H1 (cell line): ENCODE data around the gene ORMDL3. TPM values are rescaled to one million over a fixed set of nuclear protein-coding genes. Genes with fewer than 3 reads are reported as not detected.

Source experiments
- CTCF ChIA-PET: fragments of 300-600 bp; sonication (Branson Sonifier 250); formaldehyde crosslinking; loops from one replicate; lab custom pipeline; 2021; ENCODE audit not compliant: partially characterized antibody; lab: Charles Lee
- POLR2A ChIA-PET: fragments of 300-600 bp; sonication (Branson Sonifier 250); formaldehyde crosslinking; loops from one replicate; lab custom pipeline; 2021; ENCODE audit warnings: inconsistent platforms; ENCODE audit not compliant: partially characterized antibody; lab: Charles Lee
- DNase-seq, 2 experiments: peaks; one replicate each; pipeline versions ENCODE4 v3.0.0 to v3.0.0-alpha.2; 2010 to 2022; ENCODE audit warnings: low spot score in 2 of 2, low read depth in 1 of 2, mixed read lengths in 1 of 2
- FAIRE-seq: peaks from 2 replicates; lab custom pipeline; 2011; peaks lifted over from hg19 to GRCh38; lab: Jason Lieb, UNC
- H2AFZ ChIP-seq: 2 replicates; pipeline ENCODE4 v1.8.1; 2012; ENCODE audit warnings: low read length, inconsistent platforms
- H2AK5ac ChIP-seq: 2 replicates; pipeline ENCODE4 v1.6.1; 2013; ENCODE audit warnings: low read depth, low read length
- H2BK120ac ChIP-seq: replicated peaks from 2 replicates; pipeline ENCODE3; 2013; ENCODE audit warnings: low read depth, low read length, inconsistent platforms
- H2BK12ac ChIP-seq: 2 replicates; pipeline ENCODE4 v1.6.1; 2013; ENCODE audit warnings: low read depth, low read length
- H2BK15ac ChIP-seq: 2 replicates; pipeline ENCODE4 v1.6.1; 2013; ENCODE audit warnings: low read length
- H2BK20ac ChIP-seq: 2 replicates; pipeline ENCODE4 v1.6.1; 2013; ENCODE audit warnings: low read length
- H2BK5ac ChIP-seq: 2 replicates; pipeline ENCODE4 v1.6.1; 2013; ENCODE audit warnings: low read depth, low read length
- H3K14ac ChIP-seq: 2 replicates; pipeline ENCODE4 v1.6.1; 2013; ENCODE audit warnings: inconsistent platforms; ENCODE audit not compliant: insufficient read length
- H3K18ac ChIP-seq: 2 replicates; pipeline ENCODE4 v1.6.1; 2013; ENCODE audit warnings: low read length; ENCODE audit errors: extremely low read depth
- H3K23ac ChIP-seq: 2 replicates; pipeline ENCODE4 v1.6.1; 2013; ENCODE audit warnings: inconsistent platforms; ENCODE audit not compliant: insufficient read length
- H3K23me2 ChIP-seq: 2 replicates; pipeline ENCODE4 v1.6.1; 2013; ENCODE audit warnings: low read depth, low read length
- H3K27ac ChIP-seq: 2 replicates; pipeline ENCODE4 v1.6.1; 2011; ENCODE audit warnings: low read depth, low read length, inconsistent platforms
- H3K27me3 ChIP-seq, 4 experiments: replicated peaks in 1 of 4; 1 replicate in 1 of 4; 2 replicates in 3 of 4; pipeline versions ENCODE4 v1.6.1 to v1.8.1; 2011 to 2013; ENCODE audit warnings: low read length in 3 of 4, mild to moderate bottlenecking in 3 of 4, inconsistent platforms in 2 of 4, mixed read lengths in 2 of 4, moderate library complexity in 1 of 4; ENCODE audit not compliant: control insufficient read depth in 3 of 4, insufficient read depth in 3 of 4; ENCODE audit errors: extremely low read depth in 1 of 4
- H3K36me3 ChIP-seq, 4 experiments: 2 replicates each; pipeline versions ENCODE4 v1.6.1 to v1.8.1; 2011 to 2013; ENCODE audit warnings: mild to moderate bottlenecking in 4 of 4, low read length in 3 of 4, moderate library complexity in 2 of 4, control low read depth in 1 of 4, inconsistent platforms in 1 of 4; ENCODE audit not compliant: insufficient read depth in 4 of 4, control insufficient read depth in 2 of 4
- H3K4ac ChIP-seq: replicated peaks from 2 replicates; pipeline ENCODE3; 2013; ENCODE audit warnings: low read length, low read depth, mixed read lengths, inconsistent platforms; ENCODE audit not compliant: insufficient read length
- H3K4me1 ChIP-seq, 4 experiments: replicated peaks in 1 of 4; 1 replicate in 1 of 4; 2 replicates in 3 of 4; pipeline versions ENCODE4 v1.6.1 to v1.8.1; 2011 to 2013; ENCODE audit warnings: low read length in 3 of 4, inconsistent platforms in 2 of 4, mixed read lengths in 1 of 4; ENCODE audit not compliant: insufficient read depth in 4 of 4, control insufficient read depth in 3 of 4
- H3K4me2 ChIP-seq, 2 experiments: 2 replicates each; pipeline versions ENCODE4 v1.6.1 to v1.8.1; 2011 to 2013; ENCODE audit warnings: low read depth in 2 of 2, low read length in 2 of 2, control low read depth in 1 of 2, inconsistent platforms in 1 of 2, mild to moderate bottlenecking in 1 of 2; ENCODE audit not compliant: insufficient read depth in 1 of 2
- H3K4me3 ChIP-seq, 4 experiments: fragments of 200-600, 300-600 bp in 1 of 4; sonication (generic), shearing (Covaris generic), sonication (Bioruptor Twin) in 1 of 4; 2 replicates each; pipeline versions ENCODE4 v1.5.1 to v1.8.1; 2011 to 2016; ENCODE audit warnings: low read length in 4 of 4, low read depth in 3 of 4, control low read depth in 2 of 4, inconsistent platforms in 2 of 4, mild to moderate bottlenecking in 2 of 4, mixed read lengths in 1 of 4, moderate library complexity in 1 of 4; ENCODE audit not compliant: insufficient read depth in 2 of 4; ENCODE audit errors: extremely low read depth in 1 of 4
- H3K56ac ChIP-seq: replicated peaks from 2 replicates; pipeline ENCODE3; 2013; ENCODE audit warnings: low read depth, mild to moderate bottlenecking, mixed read lengths, low read length, inconsistent platforms; ENCODE audit not compliant: insufficient read length
- H3K79me1 ChIP-seq: 2 replicates; pipeline ENCODE4 v1.6.1; 2013; ENCODE audit warnings: low read depth, low read length, control low read depth
- H3K79me2 ChIP-seq, 2 experiments: 2 replicates each; pipeline versions ENCODE4 v1.6.1 to v1.8.1; 2012 to 2013; ENCODE audit warnings: low read length in 2 of 2, mild to moderate bottlenecking in 2 of 2, inconsistent platforms in 1 of 2; ENCODE audit not compliant: insufficient read depth in 2 of 2, control insufficient read depth in 1 of 2
- H3K9ac ChIP-seq, 4 experiments: replicated peaks in 1 of 4; 1 replicate in 1 of 4; 2 replicates in 3 of 4; pipeline versions ENCODE4 v1.6.1 to v1.8.1; 2011 to 2013; ENCODE audit warnings: low read depth in 3 of 4, low read length in 3 of 4, control low read depth in 2 of 4, mild to moderate bottlenecking in 2 of 4, moderate library complexity in 2 of 4, inconsistent platforms in 1 of 4; ENCODE audit errors: extremely low read depth in 1 of 4
- H3K9me3 ChIP-seq, 2 experiments: 2 replicates each; pipeline versions ENCODE4 v1.6.1 to v1.8.1; 2012 to 2013; ENCODE audit warnings: mild to moderate bottlenecking in 2 of 2, moderate library complexity in 2 of 2, control low read depth in 1 of 2, inconsistent platforms in 1 of 2, low read depth in 1 of 2, low read length in 1 of 2, mixed read lengths in 1 of 2; ENCODE audit not compliant: insufficient read depth in 2 of 2
- H4K20me1 ChIP-seq, 2 experiments: replicated peaks in 1 of 2; 2 replicates each; pipeline versions ENCODE3 to v1.8.1; 2011 to 2013; ENCODE audit warnings: inconsistent platforms in 2 of 2, low read length in 2 of 2, mild to moderate bottlenecking in 1 of 2; ENCODE audit not compliant: insufficient read depth in 2 of 2, control insufficient read depth in 1 of 2
- H4K5ac ChIP-seq: 2 replicates; pipeline ENCODE4 v1.6.1; 2013; ENCODE audit warnings: low read length, low read depth, mixed read lengths, inconsistent platforms; ENCODE audit not compliant: insufficient read length
- H4K8ac ChIP-seq: 2 replicates; pipeline ENCODE4 v1.8.0; 2013; ENCODE audit warnings: mild to moderate bottlenecking, moderate library complexity, low read length, inconsistent platforms; ENCODE audit not compliant: insufficient read depth; ENCODE audit errors: extremely low read depth
- H4K91ac ChIP-seq: replicated peaks from 2 replicates; pipeline ENCODE3; 2013; ENCODE audit warnings: low read length, mixed read lengths, inconsistent platforms; ENCODE audit not compliant: insufficient read length
- BCL11A ChIP-seq, 2 experiments: IDR thresholded peaks; one replicate each; pipeline ENCODE4 v1.6.1; 2011; ENCODE audit warnings: low read depth in 2 of 2, low read length in 2 of 2, mild to moderate bottlenecking in 2 of 2
- CEBPB ChIP-seq: IDR thresholded peaks from 2 replicates; pipeline ENCODE4 v1.6.1; 2012; ENCODE audit warnings: low read depth, low read length
- GTF2F1 ChIP-seq: IDR thresholded peaks from 2 replicates; pipeline ENCODE4 v1.6.1; 2012; ENCODE audit warnings: low read depth, low read length, improper control_type of control experiment, borderline replicate concordance
- KDM4A ChIP-seq: IDR thresholded peaks from one replicate; pipeline ENCODE4 v1.7.1; 2012; ENCODE audit warnings: low read depth, mild to moderate bottlenecking, moderate library complexity, low read length, inconsistent platforms; ENCODE audit not compliant: severe bottlenecking
- NANOG ChIP-seq: IDR thresholded peaks from 2 replicates; pipeline ENCODE4 v1.6.1; 2011; ENCODE audit warnings: low read length, low read depth, mild to moderate bottlenecking, inconsistent platforms; ENCODE audit not compliant: insufficient read depth, poor library complexity, severe bottlenecking
- RFX5 ChIP-seq: IDR thresholded peaks from 2 replicates; pipeline ENCODE4 v1.6.1; 2011; ENCODE audit warnings: low read depth, low read length, improper control_type of control experiment, borderline replicate concordance
- SAP30 ChIP-seq: fragments of 300-600 bp; sonication (generic); IDR thresholded peaks from 2 replicates; pipeline ENCODE4 v1.7.1; 2012; ENCODE audit warnings: low read length, moderate library complexity, mild to moderate bottlenecking, inconsistent platforms; ENCODE audit not compliant: insufficient read depth, insufficient replicate concordance
- SIN3A ChIP-seq, 2 experiments: IDR thresholded peaks in 1 of 2; conservative IDR thresholded peaks in 1 of 2; 2 replicates each; pipeline ENCODE4 v1.6.1; 2011 to 2012; ENCODE audit warnings: low read length in 2 of 2, improper control_type of control experiment in 1 of 2, low read depth in 1 of 2, mild to moderate bottlenecking in 1 of 2
- SIX5 ChIP-seq: IDR thresholded peaks from 2 replicates; pipeline ENCODE4 v1.6.1; 2011; ENCODE audit warnings: mild to moderate bottlenecking, low read depth, low read length
- SP4 ChIP-seq: IDR thresholded peaks from 2 replicates; pipeline ENCODE4 v1.6.1; 2012; ENCODE audit warnings: low read length, inconsistent platforms
- TCF12 ChIP-seq: IDR thresholded peaks from 2 replicates; pipeline ENCODE4 v1.6.1; 2011; ENCODE audit warnings: low read depth, mild to moderate bottlenecking, low read length
- WGBS, 2 experiments: shearing (Covaris generic) in 1 of 2; methylation state at CpG; one replicate each; pipeline versions ENCODE4 v1.1.6 to v1.1.7; 2013 to 2015; ENCODE audit warnings: low lambda C conversion rate in 2 of 2, mixed read lengths in 2 of 2, inconsistent platforms in 1 of 2, low coverage in 1 of 2, missing lambda C conversion rate in 1 of 2; ENCODE audit not compliant: insufficient replicate concordance in 2 of 2, insufficient coverage in 1 of 2, insufficient read length in 1 of 2; ENCODE audit errors: extremely low coverage in 1 of 2, missing lambda C conversion rate in 1 of 2; 5-methylcytosine and 5-hydroxymethylcytosine counted together
- polyA plus RNA-seq, 7 experiments: library from polyadenylated mRNA; depleted of rRNA in 3 of 7; stranded (reverse) in 5 of 7; unstranded in 2 of 7; fragments of >200 nt in 5 of 7; fragments of 200-250 nt in 2 of 7; gene quantifications; 1 replicate in 5 of 7; 2 replicates in 1 of 7; 4 replicates in 1 of 7; pipeline versions ENCODE4 v1.2.1 to v1.2.3, GENCODE V29; 2011 to 2013; ENCODE audit warnings: missing spikeins in 2 of 7, mixed read lengths in 2 of 7
- total RNA-seq: library from RNA; stranded (reverse); fragmentation: NEBNext Ultra II Directional; extraction: Animal tissue kit (Norgen Biotek cat#: 25700); gene quantifications from 2 replicates; pipeline ENCODE4 v1.2.1, GENCODE V29; 2021

Gene ORMDL3
- total and polyA plus RNA-seq, 2 of the 8 experiments (the other 6 are each of a cell fraction or from before 2014, with no cell fraction given): 50.4 to 108 TPM

GRCh38 chr17:39889200-39889599 lies 38.2 kb downstream of the ORMDL3 start:
- H2BK20ac ChIP-seq: no peak overlapping the region
- no peaks in the 10 kb centered on the region for H3K23me2 ChIP-seq
- no peak overlapping the region for H2BK12ac ChIP-seq
- no peak overlapping the region for H3K14ac ChIP-seq
- no peak overlapping the region for H3K4me2 ChIP-seq
- H4K5ac ChIP-seq: no peak overlapping the region
- H3K27ac ChIP-seq: no peak overlapping the region
- H3K23ac ChIP-seq: no peak overlapping the region
- DNase-seq (no peak), FAIRE-seq (no peak)
- no peaks in the 10 kb centered on the region for H3K4me1 ChIP-seq
- no peaks in the 10 kb centered on the region for H3K79me1 ChIP-seq
- H4K20me1 ChIP-seq: no peaks in the 10 kb centered on the region
- WGBS, 2 experiments: 72% methylated on average over 2 of the region's 2 CpGs; no CpG with 5 or more reads in 1 of the 2 experiments
- H2AFZ ChIP-seq: no peak overlapping the region
- CTCF ChIA-PET: no interaction called here
- no peak overlapping the region for H2BK120ac ChIP-seq
- POLR2A ChIA-PET: no interaction called here
- no peak overlapping the region for H4K91ac ChIP-seq
- H2BK15ac ChIP-seq: no peak overlapping the region
- H3K18ac ChIP-seq: no peak overlapping the region
- no peaks in the 10 kb centered on the region for H3K27me3 ChIP-seq
- no peak overlapping the region for H3K4ac ChIP-seq
- H3K9ac ChIP-seq: no peak overlapping the region
- H2BK5ac ChIP-seq: no peak overlapping the region
- no peaks in the 10 kb centered on the region for H3K9me3 ChIP-seq
- no peak overlapping the region for H4K8ac ChIP-seq
- no peak overlapping the region for H3K4me3 ChIP-seq
- no peak overlapping the region for H2AK5ac ChIP-seq
- TF ChIP-seq RFX5 (no peak), KDM4A (no peak), TCF12 (no peak), CEBPB (no peak), SIX5 (no peak), SIN3A (conservative IDR thresholded peaks at IDR 0.05 in 1 of 2, IDR thresholded peaks at IDR 0.05 in 1 of 2; ENCODE audit: low read depth in 1 of 2, low read length in 2 of 2) (no peak), GTF2F1 (no peak), SP4 (no peak), NANOG (no peak), SAP30 (no peak), BCL11A (IDR thresholded peaks at IDR 0.05; ENCODE audit: low read depth in 2 of 2, low read length in 2 of 2) (no peak)
- no peaks in the 10 kb centered on the region for H3K36me3 ChIP-seq
- no peaks in the 10 kb centered on the region for H3K79me2 ChIP-seq
- no peak overlapping the region for H3K56ac ChIP-seq
